GM10266 (cell line): Measurements from ENCODE around the gene TRIM33.

Experiments
- DNase-seq: peaks from one replicate; pipeline ENCODE4 v3.0.0; 2012; ENCODE audit errors: extremely low spot score
- CTCF ChIP-seq: IDR thresholded peaks from 2 replicates; pipeline ENCODE4 v1.5.1; 2012; ENCODE audit warnings: mild to moderate bottlenecking, low read depth; ENCODE audit not compliant: control insufficient read depth, insufficient read depth; ENCODE audit errors: missing control alignments

Gene TRIM33

GRCh38 chr1:114502080-114502479, 8.9 kb downstream of the TRIM33 start:
- no peak for TF ChIP-seq CTCF
- DNase-seq, result no peak

- DNase-seq, result no peak
- no peak for TF ChIP-seq CTCF
Measured at GRCh38 chr1:114499478-114499877, 11.5 kb downstream of the TRIM33 start.

GRCh38 chr1:114496089-114496488, 14.9 kb downstream of the TRIM33 start:
- no peak for TF ChIP-seq CTCF
- no peak for DNase-seq

- no peak for TF ChIP-seq CTCF
- DNase-seq, result no peak
Measured at GRCh38 chr1:114495486-114495885, 15.5 kb downstream of the TRIM33 start.

GRCh38 chr1:114492978-114493377, 18.0 kb downstream of the TRIM33 start:
- no peak for TF ChIP-seq CTCF
- no peak for DNase-seq

- no peak for DNase-seq
- TF ChIP-seq CTCF, result no peak
Measured at GRCh38 chr1:114490274-114490693, 20.7 kb downstream of the TRIM33 start.

GRCh38 chr1:114488739-114489138, 22.3 kb downstream of the TRIM33 start:
- TF ChIP-seq CTCF, result no peak
- DNase-seq, result no peak

GRCh38 chr1:114485286-114485685, 25.7 kb downstream of the TRIM33 start:
- no peak for DNase-seq
- TF ChIP-seq CTCF, result no peak
